ENCODE results near the gene FANCE.

Gene FANCE, protein sequence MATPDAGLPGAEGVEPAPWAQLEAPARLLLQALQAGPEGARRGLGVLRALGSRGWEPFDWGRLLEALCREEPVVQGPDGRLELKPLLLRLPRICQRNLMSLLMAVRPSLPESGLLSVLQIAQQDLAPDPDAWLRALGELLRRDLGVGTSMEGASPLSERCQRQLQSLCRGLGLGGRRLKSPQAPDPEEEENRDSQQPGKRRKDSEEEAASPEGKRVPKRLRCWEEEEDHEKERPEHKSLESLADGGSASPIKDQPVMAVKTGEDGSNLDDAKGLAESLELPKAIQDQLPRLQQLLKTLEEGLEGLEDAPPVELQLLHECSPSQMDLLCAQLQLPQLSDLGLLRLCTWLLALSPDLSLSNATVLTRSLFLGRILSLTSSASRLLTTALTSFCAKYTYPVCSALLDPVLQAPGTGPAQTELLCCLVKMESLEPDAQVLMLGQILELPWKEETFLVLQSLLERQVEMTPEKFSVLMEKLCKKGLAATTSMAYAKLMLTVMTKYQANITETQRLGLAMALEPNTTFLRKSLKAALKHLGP

GRCh38 chr6:35452183-35453090 is at the start of gene FANCE:
TSS of gene FANCE (plus strand) at chr6:35452338. CDS start at chr6:35452546, 208 bp downstream.
- Mint-ChIP-seq H3K4me3 (peak within 1 kb of the TSS; percentile 85), H3K4me1 (ENCODE audit: low read depth) (peaks cover 44% of the 10 kb centered on the region), H3K9me3 (no peaks in the 10 kb centered on the region), H3K36me3 (ENCODE audit: low read depth) (peaks cover 13% of the 10 kb centered on the region), H3K27me3 (peaks cover 20% of the 10 kb centered on the region), H3K27ac (peak within 1 kb of the TSS; percentile 26)
- intact Hi-C loops (cut with micrococcal nuclease) = loop anchor here (1.0 kb wide), 1 partner anchor 16 kb away; the partner anchor contains the start of gene RPL10A

- Mint-ChIP-seq H3K9me3 (no peaks in the 10 kb centered on the region), H3K27ac (no peak overlapping the region), H3K36me3 (ENCODE audit: low read depth) (peaks cover 49% of the 10 kb centered on the region), H3K27me3 (no peaks in the 10 kb centered on the region), H3K4me3 (no peak overlapping the region), H3K4me1 (ENCODE audit: low read depth) (peaks cover 27% of the 10 kb centered on the region)
- intact Hi-C loops (cut with micrococcal nuclease) = no loop called here
These were observed 49.3 kb upstream of the FANCE start for GRCh38 chr6:35402856-35403191.

DNA sequence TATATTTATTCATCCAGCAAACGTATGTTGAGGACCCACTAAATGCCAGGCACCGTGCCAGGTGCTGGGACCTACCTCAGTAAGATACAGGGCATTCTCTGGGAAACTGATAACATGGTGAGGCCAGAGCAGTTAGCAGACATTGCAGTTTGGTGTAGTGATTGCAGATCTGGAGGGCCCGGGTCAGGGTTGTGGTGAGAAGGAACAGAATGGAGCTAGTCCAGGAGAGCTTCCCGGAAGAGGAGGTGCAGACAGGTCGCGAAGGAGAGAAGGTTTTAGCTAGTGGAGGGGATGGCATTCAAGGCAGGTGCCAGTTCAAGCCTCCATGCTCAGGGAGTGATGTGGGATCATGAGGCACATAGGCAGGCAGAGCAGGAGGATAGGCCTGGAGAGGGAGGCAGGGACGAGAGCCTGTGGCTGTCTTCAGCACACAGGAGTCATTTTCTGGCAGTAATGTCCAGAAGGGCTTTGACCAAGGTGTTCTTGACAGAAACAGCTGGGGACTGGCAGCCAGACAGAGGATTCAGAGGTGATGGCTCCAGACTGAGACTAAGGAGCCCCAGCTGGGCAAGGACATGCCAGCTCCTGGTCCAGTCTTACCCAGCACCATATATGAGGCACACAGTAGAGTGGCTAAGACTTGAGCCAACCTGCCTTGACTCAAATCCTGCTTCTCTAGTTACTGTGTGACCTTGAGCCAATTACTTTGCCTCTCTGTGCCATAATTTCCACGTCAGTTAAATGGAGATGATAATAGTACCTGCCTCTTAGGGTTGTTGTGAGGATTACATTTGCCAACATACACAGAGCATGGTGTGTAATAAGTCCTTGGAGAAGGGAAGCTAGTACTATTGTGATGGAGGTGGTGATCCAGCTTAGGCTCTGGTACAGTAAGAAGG is 48.3 kb upstream of the FANCE start:
- Mint-ChIP-seq H3K4me3 (no peak overlapping the region), H3K4me1 (ENCODE audit: low read depth) (peaks cover 18% of the 10 kb centered on the region), H3K36me3 (ENCODE audit: low read depth) (peaks cover 47% of the 10 kb centered on the region), H3K27ac (no peak overlapping the region), H3K27me3 (no peaks in the 10 kb centered on the region), H3K9me3 (no peaks in the 10 kb centered on the region)
- intact Hi-C loops (cut with micrococcal nuclease) = no loop called here

DNA sequence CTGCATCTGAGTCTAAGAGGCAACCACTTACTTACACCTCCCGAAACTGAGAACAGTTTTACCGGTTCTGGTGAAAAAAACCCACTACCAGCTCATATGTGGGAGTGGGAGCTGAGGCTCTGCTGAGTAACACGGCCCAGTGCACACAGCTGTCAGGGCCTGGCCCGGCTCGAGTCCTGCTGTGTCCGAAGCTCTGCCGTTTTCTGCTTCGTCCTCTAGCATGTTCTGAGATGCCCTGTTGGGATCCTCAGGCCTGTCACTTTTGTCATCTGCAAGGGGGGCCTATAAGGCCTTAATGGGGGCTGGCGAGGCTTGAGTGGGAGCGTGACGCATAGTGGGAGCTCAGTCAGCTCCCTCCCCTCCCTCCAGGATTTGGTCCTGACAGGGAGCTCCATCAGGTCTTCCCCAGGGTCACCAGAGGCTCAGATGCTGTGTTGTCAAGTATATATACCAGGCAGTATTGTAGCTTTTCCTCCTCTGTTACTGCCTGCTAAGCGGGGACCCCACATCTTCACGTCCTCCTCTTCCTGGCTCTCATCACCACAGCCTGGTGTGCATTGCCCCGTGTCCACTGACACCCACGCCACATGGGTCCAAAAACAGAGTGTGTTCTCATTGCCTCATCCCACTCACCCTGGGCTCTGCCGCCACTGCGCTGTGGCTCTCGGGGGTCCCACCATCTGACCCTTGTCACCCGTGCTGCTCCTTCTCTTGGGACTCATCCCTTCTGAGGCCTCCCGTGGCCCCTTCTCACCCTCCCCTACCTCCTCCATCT is 45.2 kb upstream of the FANCE start:
- H3K9me3 Mint-ChIP-seq = no peaks in the 10 kb centered on the region
- H3K4me3 Mint-ChIP-seq = no peak overlapping the region
- H3K4me1 Mint-ChIP-seq (ENCODE audit: low read depth) = peaks cover 32% of the 10 kb centered on the region
- peaks cover 54% of the 10 kb centered on the region for H3K36me3 Mint-ChIP-seq (ENCODE audit: low read depth)
- intact Hi-C loops (cut with micrococcal nuclease) = no loop called here
- no peaks in the 10 kb centered on the region for H3K27me3 Mint-ChIP-seq
- H3K27ac Mint-ChIP-seq = no peak overlapping the region

DNA sequence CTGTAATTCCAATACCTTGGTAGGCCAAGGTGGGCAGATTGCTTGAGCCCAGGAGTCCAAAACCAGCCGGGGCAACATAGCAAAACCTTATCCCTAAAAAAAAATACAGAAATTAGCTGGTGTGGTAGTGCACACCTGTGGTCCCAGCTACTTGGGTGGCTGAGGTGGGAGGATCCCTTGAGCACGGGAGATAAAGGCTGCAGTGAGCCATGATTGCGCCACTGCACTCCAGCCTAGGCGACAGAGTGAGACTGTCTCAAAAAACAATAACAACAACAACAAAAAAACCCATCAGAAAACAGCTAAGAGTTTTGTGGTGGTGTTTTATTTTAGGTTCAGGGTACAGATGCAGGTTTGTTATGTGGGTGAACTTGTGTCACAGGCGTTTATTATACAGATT is 42.9 kb upstream of the FANCE start:
- no peaks in the 10 kb centered on the region for H3K9me3 Mint-ChIP-seq
- H3K27ac Mint-ChIP-seq = no peak overlapping the region
- H3K4me1 Mint-ChIP-seq (ENCODE audit: low read depth) = peaks cover 27% of the 10 kb centered on the region
- H3K36me3 Mint-ChIP-seq (ENCODE audit: low read depth) = peaks cover 64% of the 10 kb centered on the region
- no peaks in the 10 kb centered on the region for H3K27me3 Mint-ChIP-seq
- intact Hi-C loops (cut with micrococcal nuclease) = no loop called here
- H3K4me3 Mint-ChIP-seq = no peak overlapping the region

GRCh38 chr6:35410131-35410530 is 42.0 kb upstream of the FANCE start:
- Mint-ChIP-seq H3K27me3 (no peaks in the 10 kb centered on the region), H3K36me3 (ENCODE audit: low read depth) (peaks cover 73% of the 10 kb centered on the region), H3K4me3 (no peak overlapping the region), H3K4me1 (ENCODE audit: low read depth) (peaks cover 36% of the 10 kb centered on the region), H3K9me3 (no peaks in the 10 kb centered on the region), H3K27ac (no peak overlapping the region)
- intact Hi-C loops (cut with micrococcal nuclease) = no loop called here

GRCh38 chr6:35411066-35411465 is 41.1 kb upstream of the FANCE start:
- H3K4me1 Mint-ChIP-seq (ENCODE audit: low read depth) = peaks cover 42% of the 10 kb centered on the region
- no peak overlapping the region for H3K4me3 Mint-ChIP-seq
- H3K27ac Mint-ChIP-seq = peak overlapping the region; percentile 2
- H3K27me3 Mint-ChIP-seq = no peaks in the 10 kb centered on the region
- peaks cover 79% of the 10 kb centered on the region for H3K36me3 Mint-ChIP-seq (ENCODE audit: low read depth)
- H3K9me3 Mint-ChIP-seq = no peaks in the 10 kb centered on the region
- intact Hi-C loops (cut with micrococcal nuclease) = no loop called here

GRCh38 chr6:35412102-35412501 is 40.0 kb upstream of the FANCE start:
- Mint-ChIP-seq H3K36me3 (ENCODE audit: low read depth) (peaks cover 84% of the 10 kb centered on the region), H3K27ac (no peak overlapping the region), H3K9me3 (no peaks in the 10 kb centered on the region), H3K4me1 (ENCODE audit: low read depth) (peaks cover 46% of the 10 kb centered on the region), H3K27me3 (no peaks in the 10 kb centered on the region), H3K4me3 (no peak overlapping the region)
- intact Hi-C loops (cut with micrococcal nuclease) = no loop called here

- Mint-ChIP-seq H3K27ac (no peak overlapping the region), H3K4me3 (no peak overlapping the region), H3K27me3 (no peaks in the 10 kb centered on the region), H3K4me1 (ENCODE audit: low read depth) (peaks cover 65% of the 10 kb centered on the region), H3K36me3 (ENCODE audit: low read depth) (peaks cover 92% of the 10 kb centered on the region), H3K9me3 (no peaks in the 10 kb centered on the region)
- intact Hi-C loops (cut with micrococcal nuclease) = no loop called here
These were observed 38.2 kb upstream of the FANCE start for GRCh38 chr6:35413911-35414310.

GRCh38 chr6:35415065-35415891 is 36.9 kb upstream of the FANCE start:
- peak overlapping the region; percentile 38 for H3K27ac Mint-ChIP-seq
- no peaks in the 10 kb centered on the region for H3K27me3 Mint-ChIP-seq
- H3K4me3 Mint-ChIP-seq = no peak overlapping the region
- H3K4me1 Mint-ChIP-seq (ENCODE audit: low read depth) = peaks cover 68% of the 10 kb centered on the region
- intact Hi-C loops (cut with micrococcal nuclease) = no loop called here
- no peaks in the 10 kb centered on the region for H3K9me3 Mint-ChIP-seq
- peaks cover 94% of the 10 kb centered on the region for H3K36me3 Mint-ChIP-seq (ENCODE audit: low read depth)

GRCh38 chr6:35417979-35418661 is 34.0 kb upstream of the FANCE start:
- Mint-ChIP-seq H3K4me3 (no peak overlapping the region), H3K27ac (peak overlapping the region; percentile 83), H3K36me3 (ENCODE audit: low read depth) (peaks cover 94% of the 10 kb centered on the region), H3K4me1 (ENCODE audit: low read depth) (peaks cover 58% of the 10 kb centered on the region), H3K27me3 (no peaks in the 10 kb centered on the region), H3K9me3 (no peaks in the 10 kb centered on the region)
- intact Hi-C loops (cut with micrococcal nuclease) = no loop called here

GRCh38 chr6:35419417-35419816 is 32.7 kb upstream of the FANCE start:
- Mint-ChIP-seq H3K27ac (no peak overlapping the region), H3K9me3 (no peaks in the 10 kb centered on the region), H3K27me3 (no peaks in the 10 kb centered on the region), H3K36me3 (ENCODE audit: low read depth) (peaks cover 94% of the 10 kb centered on the region), H3K4me3 (no peak overlapping the region), H3K4me1 (ENCODE audit: low read depth) (peaks cover 66% of the 10 kb centered on the region)
- intact Hi-C loops (cut with micrococcal nuclease) = no loop called here
